ENCODE data around the gene NUCKS1. TPM values are rescaled to one million over a fixed set of nuclear protein-coding genes. Genes with fewer than 3 reads are reported as not detected.

NUCKS1 gene
- total and polyA plus RNA-seq, 2 of the 13 experiments (the other 11 are each of a cell fraction or from before 2014, with no cell fraction given), result 35.5 to 117 TPM

GRCh38 chr1:205749234-205750137 lies 496 bp downstream of the NUCKS1 start (continued):
- TF ChIP-seq ZFP36 (IDR thresholded peaks at IDR 0.05; ENCODE audit: borderline replicate concordance, low read depth, low read length, partially characterized antibody), result no peak
- TF ChIP-seq ZNF761 (CRISPR knock-in tag; conservative IDR thresholded peaks at IDR 0.05), result no peak
- TF ChIP-seq ZNF878 (CRISPR knock-in tag; IDR thresholded peaks at IDR 0.05), result no peak
- peak; percentile 69; the same call in 1 of the 2 replicates for TF ChIP-seq ZMAT3 (CRISPR knock-in tag; conservative IDR thresholded peaks at IDR 0.05)
- TF ChIP-seq ZNF747 (CRISPR knock-in tag; IDR thresholded peaks at IDR 0.05; ENCODE audit: borderline replicate concordance), result no peak
- TF ChIP-seq DR1 (CRISPR knock-in tag; IDR thresholded peaks at IDR 0.05), result peak; percentile 66; the same call in 1 of the 2 replicates
- no peak for TF ChIP-seq MYNN (CRISPR knock-in tag; IDR thresholded peaks at IDR 0.05; ENCODE audit: low read depth)
- TF ChIP-seq ATF3 (CRISPR knock-in tag; IDR thresholded peaks at IDR 0.05), result no peak
- peak; percentile 55 for TF ChIP-seq DRAP1 (CRISPR knock-in tag; IDR thresholded peaks at IDR 0.05)
- no peak for TF ChIP-seq RNF219 (CRISPR knock-in tag; IDR thresholded peaks at IDR 0.05)
- peak; percentile 75; the same call in 1 of the 2 replicates for TF ChIP-seq KLF11 (CRISPR knock-in tag; IDR thresholded peaks at IDR 0.05)
- peak; percentile 60 for TF ChIP-seq FOXP4 (CRISPR knock-in tag; IDR thresholded peaks at IDR 0.05)
- TF ChIP-seq HNF1A (IDR thresholded peaks at IDR 0.05; ENCODE audit: low read depth), result no peak
- TF ChIP-seq HNF1A (CRISPR knock-in tag; IDR thresholded peaks at IDR 0.05; ENCODE audit: borderline replicate concordance), result peak; percentile 73; the same call in 1 of the 2 replicates
- 0 out of 2 replicates have a peak, but pooled peaks have one; percentile 25 for TF ChIP-seq ZBTB37 (CRISPR knock-in tag; IDR thresholded peaks at IDR 0.05)
- no peak for TF ChIP-seq SMYD3 (CRISPR knock-in tag; IDR thresholded peaks at IDR 0.05)
- no peak for TF ChIP-seq ZNF296 (CRISPR knock-in tag; conservative IDR thresholded peaks at IDR 0.05)
- no peak for TF ChIP-seq ZNF678 (CRISPR knock-in tag; IDR thresholded peaks at IDR 0.05)

All from HepG2 (cell line).